HCT116 (cell line): ENCODE results near the gene KNCN. TPM values are rescaled to one million over a fixed set of nuclear protein-coding genes. Genes with fewer than 3 reads are reported as not detected.

Experiments
- ATAC-seq: fragments of 200-7000 bp; cut with Tn5 transposase; 2 replicates; pipeline ENCODE4 v1.9.1; 2020; ENCODE audit warnings: mild to moderate bottlenecking, moderate library complexity
- BruUV-seq: library from RNA; stranded (reverse); fragments of 400-500 nt; replicated peaks from 2 replicates; lab custom pipeline; 2021; lab: Mats Ljungman, UMichigan
- CTCF ChIA-PET: fragments of 300-600 bp; sonication (Branson Sonifier 250); formaldehyde crosslinking; loops from one replicate; lab custom pipeline; 2021; ENCODE audit warnings: antibody characterized with exemption; lab: Charles Lee
- POLR2A ChIA-PET: fragments of 300-600, 350-600 bp; sonication (Branson Sonifier 250); formaldehyde crosslinking; loops from one replicate; lab custom pipeline; 2021; ENCODE audit warnings: antibody characterized with exemption; lab: Charles Lee
- RAD21 ChIA-PET, 2 experiments: fragments of 300-600 bp; sonication (Branson Sonifier 250); formaldehyde crosslinking; loops; one replicate each; lab custom pipeline; 2023; ENCODE audit warnings: low total read pairs in 2 of 2; ENCODE audit not compliant: uncharacterized antibody in 2 of 2, unreplicated experiment in 2 of 2, low non-redundant PET in 1 of 2; lab: Charles Lee
- DNase-seq: peaks from one replicate; pipeline ENCODE4 v3.0.0-alpha.2; 2010; ENCODE audit warnings: low read depth, low spot score
- H2AFZ ChIP-seq: fragments of 200-600 bp; shearing (Covaris generic), sonication (generic); 2 replicates; pipeline ENCODE4 v1.6.1; 2017; ENCODE audit warnings: low read depth, mixed run types, mixed read lengths, antibody characterized with exemption, low read length; ENCODE audit not compliant: poor library complexity, severe bottlenecking
- H3K27ac ChIP-seq: 2 replicates; pipeline ENCODE4 v1.5.1; 2012; ENCODE audit warnings: low read depth, low read length
- H3K27me3 ChIP-seq: fragments of 200-600 bp; sonication (generic); 2 replicates; pipeline ENCODE4 v1.6.1; 2016; ENCODE audit warnings: mixed run types, low read length, mixed read lengths; ENCODE audit not compliant: insufficient read depth
- H3K36me3 ChIP-seq, 2 experiments: fragments of 200-500 bp in 1 of 2; fragments of 200-600 bp in 1 of 2; sonication (Bioruptor generic) in 1 of 2; sonication (generic) in 1 of 2; 2 replicates each; pipeline versions ENCODE4 v1.5.1 to v1.6.1; 2014 to 2016; ENCODE audit warnings: low read length in 2 of 2, inconsistent platforms in 1 of 2, mixed read lengths in 1 of 2, mixed run types in 1 of 2; ENCODE audit not compliant: insufficient read depth in 2 of 2, control insufficient read depth in 1 of 2
- H3K4me1 ChIP-seq, 2 experiments: fragments of 200-600 bp in 1 of 2; sonication (generic) in 1 of 2; 2 replicates each; pipeline versions ENCODE4 v1.5.1 to v1.6.1; 2012 to 2017; ENCODE audit warnings: low read length in 2 of 2, inconsistent platforms in 1 of 2, mild to moderate bottlenecking in 1 of 2, mixed read lengths in 1 of 2, mixed run types in 1 of 2, moderate library complexity in 1 of 2; ENCODE audit not compliant: insufficient read depth in 2 of 2, control insufficient read depth in 1 of 2
- H3K4me2 ChIP-seq: fragments of 200-600 bp; sonication (generic); 2 replicates; pipeline ENCODE4 v1.6.1; 2017; ENCODE audit warnings: mixed run types, low read length, mixed read lengths
- H3K4me3 ChIP-seq, 2 experiments: fragments of 200-600 bp in 1 of 2; sonication (generic) in 1 of 2; replicated peaks in 1 of 2; 2 replicates each; pipeline ENCODE4 v1.5.1; 2011 to 2016; ENCODE audit warnings: low read length in 2 of 2, control low read depth in 1 of 2, low read depth in 1 of 2, mild to moderate bottlenecking in 1 of 2, mixed read lengths in 1 of 2, mixed run types in 1 of 2
- H3K79me2 ChIP-seq: fragments of 200-600 bp; sonication (generic); 2 replicates; pipeline ENCODE4 v1.6.1; 2017; ENCODE audit warnings: mild to moderate bottlenecking, mixed run types, low read length, moderate library complexity, mixed read lengths; ENCODE audit not compliant: insufficient read depth
- H3K9ac ChIP-seq: fragments of 200-600 bp; sonication (generic); 2 replicates; pipeline ENCODE4 v1.6.1; 2016; ENCODE audit warnings: low read length, mixed read lengths
- H3K9me2 ChIP-seq: fragments of 200-600 bp; sonication (generic), shearing (Covaris generic); 2 replicates; pipeline ENCODE4 v1.6.1; 2017; ENCODE audit warnings: mixed run types, mild to moderate bottlenecking, moderate library complexity; ENCODE audit not compliant: insufficient read depth
- H3K9me3 ChIP-seq, 2 experiments: fragments of 200-500 bp in 1 of 2; fragments of 200-600 bp in 1 of 2; sonication (Bioruptor generic) in 1 of 2; sonication (generic) in 1 of 2; 2 replicates each; pipeline ENCODE4 v1.6.1; 2014 to 2017; ENCODE audit warnings: low read length in 2 of 2, mixed read lengths in 2 of 2, inconsistent platforms in 1 of 2, low read depth in 1 of 2, mild to moderate bottlenecking in 1 of 2, mixed run types in 1 of 2, moderate library complexity in 1 of 2; ENCODE audit not compliant: control insufficient read depth in 1 of 2, insufficient read depth in 1 of 2
- H4K20me1 ChIP-seq: fragments of 200-600 bp; sonication (generic), shearing (Covaris generic); 2 replicates; pipeline ENCODE4 v1.6.1; 2017; ENCODE audit warnings: mixed run types, mild to moderate bottlenecking, moderate library complexity; ENCODE audit not compliant: insufficient read depth
- CBX3 ChIP-seq: IDR thresholded peaks from 2 replicates; pipeline ENCODE4 v1.6.1; 2012; ENCODE audit warnings: low read depth
- EGR1 ChIP-seq: IDR thresholded peaks from 2 replicates; pipeline ENCODE4 v1.6.1; 2012; ENCODE audit warnings: low read depth
- EZH2phosphoT487 ChIP-seq: fragments of 200-600 bp; IDR thresholded peaks from 2 replicates; pipeline ENCODE4 v1.6.1; 2018; ENCODE audit warnings: antibody characterized with exemption, borderline replicate concordance
- FOSL1 ChIP-seq: IDR thresholded peaks from 2 replicates; pipeline ENCODE4 v1.6.1; 2012; ENCODE audit warnings: low read depth
- POLR2AphosphoS5 ChIP-seq: IDR thresholded peaks from 2 replicates; pipeline ENCODE4 v1.6.1; 2011; ENCODE audit warnings: mild to moderate bottlenecking, low read depth, low read length, moderate library complexity
- SP1 ChIP-seq: IDR thresholded peaks from 2 replicates; pipeline ENCODE4 v1.6.1; 2012; ENCODE audit warnings: low read depth
- intact Hi-C: fragments of 100-400 bp; cut with micrococcal nuclease; formaldehyde crosslinking; loops from 2 replicates; pipeline ENCODE4 v1.10.0; 2022
- total RNA-seq: library from RNA; stranded (reverse); gene quantifications from one replicate; pipeline ENCODE4 v1.2.1, GENCODE V29; 2021; ENCODE audit not compliant: unreplicated experiment
- TF ChIP-seq, protein P1 (sequence below), 3 experiments: fragments of 200-600 bp in 1 of 3; sonication (generic) in 1 of 3; IDR thresholded peaks in 2 of 3; conservative IDR thresholded peaks in 1 of 3; 2 replicates each; pipeline ENCODE4 v1.5.1; 2012 to 2017; ENCODE audit warnings: low read depth in 2 of 3, low read length in 2 of 3, antibody characterized with exemption in 1 of 3, borderline replicate concordance in 1 of 3, control low read depth in 1 of 3, mild to moderate bottlenecking in 1 of 3, mixed read lengths in 1 of 3, mixed run types in 1 of 3, moderate library complexity in 1 of 3; ENCODE audit not compliant: insufficient read depth in 1 of 3
- TF ChIP-seq, protein P2 (sequence below): IDR thresholded peaks from 2 replicates; pipeline ENCODE4 v1.6.1; 2012
- TF ChIP-seq, protein P3 (sequence below): IDR thresholded peaks from 2 replicates; pipeline ENCODE4 v1.6.1; 2012; ENCODE audit warnings: low read depth

Gene KNCN
- total RNA-seq, 1 experiment from 2014 or later = not detected

DNA sequence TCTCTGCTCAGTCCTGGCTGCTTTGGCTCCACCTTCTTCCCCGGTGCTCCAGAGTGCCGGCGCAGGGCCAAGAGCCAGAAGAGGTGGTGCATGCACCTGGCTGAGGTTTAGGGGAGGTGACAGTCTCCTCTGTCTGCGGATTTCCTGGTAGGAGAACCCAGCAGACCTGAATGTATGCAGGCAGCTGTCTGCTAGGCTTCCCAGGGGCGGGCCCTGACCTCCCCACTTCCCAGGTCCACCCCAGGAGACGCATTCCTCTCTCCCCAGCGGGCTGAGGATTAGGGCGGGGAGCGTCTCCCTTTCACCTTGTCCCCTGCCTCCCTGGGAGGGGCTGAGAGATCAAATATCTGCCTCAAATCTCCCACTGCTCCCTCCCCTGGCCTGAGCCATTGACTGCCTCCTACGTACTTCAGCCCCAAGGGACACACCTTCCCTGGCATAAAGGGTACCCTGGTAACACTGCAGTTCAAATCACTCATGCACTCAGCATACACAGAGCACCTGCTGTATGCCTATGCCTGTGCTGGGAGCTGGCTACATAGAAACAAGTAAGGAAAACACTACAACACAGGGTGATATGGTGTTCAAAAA lies 34.3 kb downstream of the KNCN start:
- Histone ChIP-seq H4K20me1 (no peaks in the 10 kb centered on the region), H3K9me2 (no peaks in the 10 kb centered on the region)
- RAD21 ChIA-PET = no interaction called here
- 0 out of 2 replicates have a peak, but pooled peaks have one; percentile 25 for TF ChIP-seq EGR1
- TF ChIP-seq, protein P1, sequence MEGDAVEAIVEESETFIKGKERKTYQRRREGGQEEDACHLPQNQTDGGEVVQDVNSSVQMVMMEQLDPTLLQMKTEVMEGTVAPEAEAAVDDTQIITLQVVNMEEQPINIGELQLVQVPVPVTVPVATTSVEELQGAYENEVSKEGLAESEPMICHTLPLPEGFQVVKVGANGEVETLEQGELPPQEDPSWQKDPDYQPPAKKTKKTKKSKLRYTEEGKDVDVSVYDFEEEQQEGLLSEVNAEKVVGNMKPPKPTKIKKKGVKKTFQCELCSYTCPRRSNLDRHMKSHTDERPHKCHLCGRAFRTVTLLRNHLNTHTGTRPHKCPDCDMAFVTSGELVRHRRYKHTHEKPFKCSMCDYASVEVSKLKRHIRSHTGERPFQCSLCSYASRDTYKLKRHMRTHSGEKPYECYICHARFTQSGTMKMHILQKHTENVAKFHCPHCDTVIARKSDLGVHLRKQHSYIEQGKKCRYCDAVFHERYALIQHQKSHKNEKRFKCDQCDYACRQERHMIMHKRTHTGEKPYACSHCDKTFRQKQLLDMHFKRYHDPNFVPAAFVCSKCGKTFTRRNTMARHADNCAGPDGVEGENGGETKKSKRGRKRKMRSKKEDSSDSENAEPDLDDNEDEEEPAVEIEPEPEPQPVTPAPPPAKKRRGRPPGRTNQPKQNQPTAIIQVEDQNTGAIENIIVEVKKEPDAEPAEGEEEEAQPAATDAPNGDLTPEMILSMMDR (IDR thresholded peaks at IDR 0.05 in 2 of 3, conservative IDR thresholded peaks at IDR 0.05 in 1 of 3; ENCODE audit: borderline replicate concordance in 1 of 3, insufficient read depth in 1 of 3, low read depth in 2 of 3, low read length in 2 of 3) = 0 out of 6 replicates have a peak, but pooled peaks of 1 of the 3 experiments have one; percentile 13
- TF ChIP-seq, protein P2, sequence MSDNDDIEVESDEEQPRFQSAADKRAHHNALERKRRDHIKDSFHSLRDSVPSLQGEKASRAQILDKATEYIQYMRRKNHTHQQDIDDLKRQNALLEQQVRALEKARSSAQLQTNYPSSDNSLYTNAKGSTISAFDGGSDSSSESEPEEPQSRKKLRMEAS = peak; percentile 13; the same call in 1 of the 2 replicates
- TF ChIP-seq EZH2phosphoT487 = no peak
- TF ChIP-seq POLR2AphosphoS5 = peak; percentile 41; the same call in 1 of the 2 replicates
- TF ChIP-seq, protein P3, sequence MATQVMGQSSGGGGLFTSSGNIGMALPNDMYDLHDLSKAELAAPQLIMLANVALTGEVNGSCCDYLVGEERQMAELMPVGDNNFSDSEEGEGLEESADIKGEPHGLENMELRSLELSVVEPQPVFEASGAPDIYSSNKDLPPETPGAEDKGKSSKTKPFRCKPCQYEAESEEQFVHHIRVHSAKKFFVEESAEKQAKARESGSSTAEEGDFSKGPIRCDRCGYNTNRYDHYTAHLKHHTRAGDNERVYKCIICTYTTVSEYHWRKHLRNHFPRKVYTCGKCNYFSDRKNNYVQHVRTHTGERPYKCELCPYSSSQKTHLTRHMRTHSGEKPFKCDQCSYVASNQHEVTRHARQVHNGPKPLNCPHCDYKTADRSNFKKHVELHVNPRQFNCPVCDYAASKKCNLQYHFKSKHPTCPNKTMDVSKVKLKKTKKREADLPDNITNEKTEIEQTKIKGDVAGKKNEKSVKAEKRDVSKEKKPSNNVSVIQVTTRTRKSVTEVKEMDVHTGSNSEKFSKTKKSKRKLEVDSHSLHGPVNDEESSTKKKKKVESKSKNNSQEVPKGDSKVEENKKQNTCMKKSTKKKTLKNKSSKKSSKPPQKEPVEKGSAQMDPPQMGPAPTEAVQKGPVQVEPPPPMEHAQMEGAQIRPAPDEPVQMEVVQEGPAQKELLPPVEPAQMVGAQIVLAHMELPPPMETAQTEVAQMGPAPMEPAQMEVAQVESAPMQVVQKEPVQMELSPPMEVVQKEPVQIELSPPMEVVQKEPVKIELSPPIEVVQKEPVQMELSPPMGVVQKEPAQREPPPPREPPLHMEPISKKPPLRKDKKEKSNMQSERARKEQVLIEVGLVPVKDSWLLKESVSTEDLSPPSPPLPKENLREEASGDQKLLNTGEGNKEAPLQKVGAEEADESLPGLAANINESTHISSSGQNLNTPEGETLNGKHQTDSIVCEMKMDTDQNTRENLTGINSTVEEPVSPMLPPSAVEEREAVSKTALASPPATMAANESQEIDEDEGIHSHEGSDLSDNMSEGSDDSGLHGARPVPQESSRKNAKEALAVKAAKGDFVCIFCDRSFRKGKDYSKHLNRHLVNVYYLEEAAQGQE = no peak
- TF ChIP-seq SP1 = peak; percentile 80
- TF ChIP-seq CBX3 = peak; percentile 59; the same call in 1 of the 2 replicates
- TF ChIP-seq FOSL1 = no peak
- TF ChIP-seq, all 23 proteins: peak for 6
- POLR2A ChIA-PET = no interaction called here
- Histone ChIP-seq H3K27ac (peak overlapping the region; percentile 21; the same call in 1 of the 2 replicates), H3K9ac (peak overlapping the region; percentile 21; the same call in 1 of the 2 replicates), H3K36me3 (no peaks in the 10 kb centered on the region), H3K4me3 (peak overlapping the region in 1 of 2 experiments; percentile 46; a peak in 3 of 4 replicates), H3K27me3 (no peaks in the 10 kb centered on the region), H3K9me3 (no peaks in the 10 kb centered on the region), H3K4me2 (peak overlapping the region; percentile 75), H3K79me2 (no peaks in the 10 kb centered on the region), H3K4me1 (peaks cover 47 to 57% of the 10 kb centered on the region in 2 experiments), H2AFZ (no peak overlapping the region)
- ATAC-seq (peak; percentile 82), DNase-seq (peak; percentile 69)
- intact Hi-C loops = no loop called here
- CTCF ChIA-PET = interaction anchor here (0.9 to 1.5 kb wide), 2 partner anchors 70 to 75 kb away, joined by 4 read pairs; no protein-coding TSS in a partner anchor
- no TSS peak for BruUV-seq
